GM21576 (cell line): ENCODE results near the gene BET1.
"Not testable (repeated sequence)": the region's sequence is repeated elsewhere in the genome, so short reads cannot be mapped to it uniquely, and the experiment has no call there.

ENCODE experiments used
- ATAC-seq: cut with Tn5 transposase; IDR thresholded peaks from one replicate; pipeline ENCODE4 v1.9.1; 2021; ENCODE audit warnings: mild to moderate bottlenecking, moderate library complexity; ENCODE audit not compliant: unreplicated experiment

BET1 gene

GRCh38 chr7:94004024-94004951 is at the start of gene BET1:
Gene BET1, minus strand, starts transcription at chr7:94004355. Its CDS starts 139 bp downstream, at chr7:94004216.
- ATAC-seq = peak; percentile 95

- no peak for ATAC-seq
These were observed 49.4 kb upstream of the BET1 start for GRCh38 chr7:94053532-94053931.

GRCh38 chr7:94052398-94053180 is 48.4 kb upstream of the BET1 start:
- ATAC-seq = peak; percentile 44

GRCh38 chr7:94050046-94050445 is 45.9 kb upstream of the BET1 start:
- peak; percentile 82 for ATAC-seq

- peak; percentile 15 for ATAC-seq
These were observed 45.5 kb upstream of the BET1 start for GRCh38 chr7:94049615-94050014.

GRCh38 chr7:94048755-94049154 is 44.6 kb upstream of the BET1 start:
- ATAC-seq = no peak

- no peak for ATAC-seq
These were observed 43.8 kb upstream of the BET1 start for GRCh38 chr7:94047956-94048355.

GRCh38 chr7:94045581-94045980 is 41.4 kb upstream of the BET1 start:
- no peak for ATAC-seq

GRCh38 chr7:94044806-94045205 is 40.7 kb upstream of the BET1 start:
- no peak for ATAC-seq

- ATAC-seq = no peak
These were observed 39.1 kb upstream of the BET1 start for GRCh38 chr7:94043299-94043698.

GRCh38 chr7:94042381-94042780 is 38.2 kb upstream of the BET1 start:
- ATAC-seq = peak; percentile 94

GRCh38 chr7:94041529-94041928 is 37.4 kb upstream of the BET1 start:
- ATAC-seq = no peak

GRCh38 chr7:94040254-94040653 is 36.1 kb upstream of the BET1 start:
- no peak for ATAC-seq

- ATAC-seq = no peak
These were observed 35.3 kb upstream of the BET1 start for GRCh38 chr7:94039368-94040035.

GRCh38 chr7:94031865-94032264 is 27.7 kb upstream of the BET1 start:
- ATAC-seq = no peak

- no peak for ATAC-seq
These were observed 26.5 kb upstream of the BET1 start for GRCh38 chr7:94030634-94031033.

GRCh38 chr7:94029976-94030375 is 25.8 kb upstream of the BET1 start:
- no peak for ATAC-seq

- ATAC-seq = no peak
These were observed 24.6 kb upstream of the BET1 start for GRCh38 chr7:94028768-94029167.

GRCh38 chr7:94026619-94027018 is 22.5 kb upstream of the BET1 start:
- not testable (repeated sequence) for ATAC-seq

GRCh38 chr7:94022550-94022949 is 18.4 kb upstream of the BET1 start:
- ATAC-seq = no peak

- ATAC-seq = no peak
These were observed 12.6 kb upstream of the BET1 start for GRCh38 chr7:94016786-94017185.
